ENCODE data around the gene UROC1.

The UROC1 gene

GRCh38 chr3:126459111-126459762 lies 58.3 kb downstream of the UROC1 start:
- no peak for DNase-seq

- no peak for DNase-seq
Measured at GRCh38 chr3:126456766-126457388, 60.7 kb downstream of the UROC1 start.

GRCh38 chr3:126456211-126456610 lies 61.4 kb downstream of the UROC1 start:
- DNase-seq: no peak

DNA sequence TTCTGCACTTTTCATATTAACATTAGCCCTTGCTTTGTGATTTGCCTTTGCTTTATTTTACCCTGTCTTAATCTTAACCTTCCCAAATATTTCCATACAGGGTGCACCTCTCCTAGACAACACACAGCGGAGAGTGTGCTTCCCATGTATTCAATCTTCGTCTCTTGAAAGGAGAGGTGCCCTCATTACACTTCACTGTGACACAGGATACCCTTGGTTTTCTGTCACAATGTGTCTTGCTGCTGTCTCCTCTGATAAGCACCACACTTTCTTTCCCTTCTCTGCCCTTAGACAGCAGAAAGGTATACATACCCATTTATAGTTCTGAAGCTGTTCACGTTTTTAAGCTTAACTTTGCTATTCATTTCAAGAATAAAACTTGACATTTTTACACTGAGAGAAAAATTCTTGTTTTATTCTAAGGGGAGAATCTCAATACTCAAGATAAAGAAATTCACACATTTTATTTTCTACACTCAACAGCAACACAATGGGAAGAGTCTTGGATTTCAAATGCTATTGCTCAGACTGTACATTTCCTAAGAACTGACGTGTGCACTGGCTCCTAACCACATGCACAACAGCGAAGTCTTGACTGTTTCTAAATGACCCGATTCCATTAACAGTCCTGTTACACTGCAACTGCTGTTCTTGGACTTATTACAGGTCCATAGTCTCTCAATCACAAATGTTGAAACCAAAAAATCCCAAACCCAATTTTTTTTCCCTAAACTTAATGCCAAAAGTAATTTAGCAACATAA lies 63.0 kb downstream of the UROC1 start:
- no peak for DNase-seq

GRCh38 chr3:126454025-126454424 lies 63.5 kb downstream of the UROC1 start:
- DNase-seq: no peak

DNA sequence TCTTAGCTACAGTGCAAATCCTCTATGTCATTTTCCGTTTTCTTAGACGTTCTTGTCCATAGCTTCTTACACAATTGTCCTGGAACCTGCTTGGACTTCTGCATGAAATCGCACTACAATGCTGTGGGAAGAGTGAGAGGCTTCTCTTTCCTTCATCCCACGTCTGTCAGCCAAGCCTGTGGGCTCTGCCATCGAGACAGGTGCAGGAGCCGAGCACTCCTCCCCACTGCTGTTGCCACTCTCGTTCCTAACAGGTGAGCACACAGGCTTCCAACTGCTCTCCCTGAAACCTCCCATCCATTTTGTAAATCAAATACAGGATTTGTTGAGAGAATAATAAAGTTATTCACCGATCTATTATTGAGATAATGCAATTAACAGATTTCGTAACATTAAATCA lies 65.4 kb downstream of the UROC1 start:
- no peak for DNase-seq

DNA sequence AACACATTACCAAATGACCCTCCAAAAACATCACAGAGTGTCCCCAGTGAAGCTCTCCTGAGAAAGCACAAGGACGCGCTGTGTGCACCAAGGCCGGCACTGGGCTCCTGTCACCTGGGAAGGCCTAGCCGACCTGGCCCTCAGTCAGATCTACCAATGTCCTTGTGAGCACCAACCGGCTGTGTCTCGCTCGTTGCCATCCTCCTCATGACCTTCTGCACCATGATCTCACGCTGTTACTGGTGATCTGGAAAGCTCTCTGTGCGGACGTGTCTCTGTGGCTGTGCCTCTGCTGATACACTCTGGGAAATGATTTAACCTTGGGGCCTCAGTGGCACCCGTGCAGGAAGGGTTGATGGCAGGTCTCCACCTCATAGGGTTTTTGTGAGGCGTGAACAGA lies 66.1 kb downstream of the UROC1 start:
- no peak for DNase-seq

GRCh38 chr3:126450744-126451143 lies 66.8 kb downstream of the UROC1 start:
- DNase-seq: no peak

DNA sequence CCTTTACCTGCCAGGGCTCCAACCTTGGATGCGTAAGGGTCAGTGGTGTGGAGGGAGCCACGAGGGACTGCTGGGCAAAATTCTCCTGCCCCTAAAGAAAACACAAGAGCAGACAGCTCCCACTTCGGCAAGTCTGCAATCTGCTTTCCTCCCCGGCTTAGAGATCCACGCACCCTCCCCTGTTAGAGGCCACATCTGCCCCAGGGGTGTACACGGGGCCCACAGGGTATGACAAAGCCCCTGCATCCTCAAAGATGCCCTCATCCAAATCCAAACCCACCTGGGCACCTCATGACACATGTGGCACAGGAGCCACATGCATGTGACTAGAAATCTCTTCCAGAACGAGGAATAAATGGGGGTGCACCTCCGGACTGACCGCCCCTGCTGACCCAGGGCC lies 67.4 kb downstream of the UROC1 start:
- no peak for DNase-seq

- no peak for DNase-seq
Measured at GRCh38 chr3:126449621-126450051, 67.9 kb downstream of the UROC1 start.

DNA sequence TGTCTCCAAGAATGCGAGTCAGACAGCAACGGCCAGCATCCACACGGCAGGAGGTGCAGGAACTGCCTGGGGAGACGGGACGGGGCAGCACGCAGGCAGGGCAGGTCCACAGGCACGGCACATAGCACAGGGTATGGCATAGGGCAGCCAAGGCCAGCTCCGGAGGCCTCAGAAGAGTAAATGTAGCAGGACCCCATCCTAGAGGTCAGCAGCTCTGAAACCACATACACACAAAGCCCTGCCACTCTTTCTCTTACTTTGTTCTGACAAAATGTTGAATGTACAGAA lies 68.7 kb downstream of the UROC1 start:
- no peak for DNase-seq

DNA sequence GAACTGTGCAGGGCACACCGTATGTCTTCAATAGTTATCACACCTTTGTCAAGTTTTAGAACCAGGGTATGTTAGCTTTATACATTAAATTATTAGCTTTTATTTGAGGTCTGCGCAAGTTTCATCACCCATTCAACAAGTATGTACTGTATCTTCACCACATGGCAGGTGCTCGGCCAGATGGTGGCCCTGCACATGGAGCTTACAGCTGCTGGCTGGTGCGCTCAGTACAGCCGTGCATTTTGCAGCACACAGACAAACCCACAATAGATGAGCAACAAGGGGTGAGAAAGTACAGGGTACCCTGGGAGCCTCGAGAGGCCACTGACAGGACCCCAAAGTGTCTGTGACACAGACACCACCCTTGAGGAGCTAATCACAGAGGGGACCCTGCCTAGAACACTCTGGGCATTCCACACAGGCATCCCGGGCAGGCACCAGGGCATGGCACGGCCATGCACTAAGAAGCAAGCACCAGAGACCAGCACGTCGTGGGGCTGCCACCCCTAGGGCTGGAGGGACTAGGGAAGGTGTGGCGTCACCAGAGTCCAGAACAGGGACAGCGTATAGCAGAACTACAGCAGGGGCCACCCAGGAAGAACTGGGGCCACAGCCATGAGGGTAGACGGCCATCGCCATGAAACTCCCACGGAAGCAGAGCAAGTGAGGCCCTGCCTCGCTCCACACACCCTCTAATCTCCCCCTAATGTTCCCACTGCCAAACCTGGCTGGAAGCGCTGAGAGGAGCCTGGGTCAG lies 69.3 kb downstream of the UROC1 start:
- no peak for DNase-seq

GRCh38 chr3:126447456-126448106 lies 70.0 kb downstream of the UROC1 start:
- no peak for DNase-seq

DNA sequence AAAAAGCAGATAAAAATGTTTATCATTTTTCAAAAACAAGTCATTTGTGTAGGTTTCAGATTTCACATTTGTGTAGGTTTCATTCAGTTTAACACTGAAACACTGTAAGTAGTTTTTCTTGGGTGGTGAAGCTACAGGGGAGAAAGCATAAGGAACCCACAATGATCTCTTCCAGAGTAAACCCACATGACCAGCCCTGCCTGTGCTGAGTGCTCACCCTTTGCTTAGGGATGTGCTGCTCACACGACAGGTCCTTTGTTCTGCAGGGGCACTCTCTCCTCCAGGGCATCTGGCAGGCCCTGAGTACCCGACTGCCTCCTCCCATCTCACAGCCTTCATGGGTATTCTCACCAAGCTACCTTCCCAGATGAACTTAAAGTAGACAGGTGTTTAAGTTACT lies 70.8 kb downstream of the UROC1 start:
- DNase-seq: no peak

DNA sequence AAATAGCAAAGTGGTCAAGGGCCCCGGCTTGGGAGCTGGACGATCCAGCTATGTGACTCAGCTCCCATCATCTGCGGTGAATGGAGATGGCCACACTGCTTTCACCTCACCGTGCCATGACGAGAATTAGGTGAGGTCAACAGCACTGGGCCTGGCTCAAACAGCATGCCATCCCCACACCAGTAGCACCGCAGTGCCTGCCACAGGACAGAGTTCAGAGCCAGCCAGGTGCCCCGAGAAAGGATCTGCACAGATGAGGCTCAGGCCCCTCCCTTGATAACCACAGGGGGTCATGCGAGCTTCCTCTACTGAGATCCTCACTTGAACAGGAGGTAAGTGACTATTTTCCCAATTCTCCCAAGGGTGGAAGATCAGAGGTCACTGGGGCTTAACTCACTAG lies 71.3 kb downstream of the UROC1 start:
- no peak for DNase-seq

DNA sequence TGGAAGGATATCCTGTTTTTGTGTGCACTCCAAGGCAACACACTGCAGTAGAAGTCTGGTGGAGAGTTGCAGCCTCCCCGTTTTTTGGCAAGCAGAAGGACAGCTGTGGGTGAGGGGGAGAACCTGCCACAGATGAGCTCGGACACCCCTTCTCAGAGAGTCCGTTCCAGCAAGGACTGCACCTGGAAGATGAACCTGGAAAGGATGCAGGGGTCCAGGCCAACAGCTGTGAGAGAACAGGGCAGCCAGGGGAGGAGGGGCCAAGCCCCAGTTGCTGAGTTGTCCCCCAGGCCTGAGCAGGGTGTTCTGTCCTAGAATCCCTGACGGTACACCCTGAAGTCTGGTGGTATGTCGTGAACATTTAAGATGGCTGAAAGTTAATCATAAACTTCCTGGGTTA lies 72.1 kb downstream of the UROC1 start:
- no peak for DNase-seq

DNA sequence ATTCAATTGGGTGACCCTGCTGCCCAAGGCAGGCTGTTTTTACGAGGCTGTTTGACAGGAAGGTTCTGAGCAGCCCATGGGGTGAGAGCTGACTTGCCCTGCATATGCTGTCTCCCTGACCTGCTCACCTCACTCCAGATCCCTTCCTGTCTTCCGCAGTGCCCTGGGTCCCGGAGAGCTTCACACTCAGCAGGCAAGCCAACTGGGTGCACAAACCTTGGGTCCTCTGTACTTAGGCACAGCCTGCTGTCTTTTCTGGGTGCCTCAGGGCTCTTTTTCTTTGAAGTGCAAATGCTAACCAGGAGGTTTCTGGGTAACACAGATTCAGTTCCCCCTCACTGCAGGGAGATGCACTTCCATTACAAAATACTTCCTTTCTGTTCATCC lies 74.7 kb downstream of the UROC1 start:
- DNase-seq: no peak

- no peak for DNase-seq
Measured at GRCh38 chr3:126442094-126442855, 75.3 kb downstream of the UROC1 start.

GRCh38 chr3:126441256-126441880 lies 76.2 kb downstream of the UROC1 start:
- no peak for DNase-seq

- DNase-seq: no peak
Measured at GRCh38 chr3:126440709-126440995, 76.9 kb downstream of the UROC1 start.

- no peak for DNase-seq
Measured at GRCh38 chr3:126439968-126440708, 77.4 kb downstream of the UROC1 start.

Measured in central memory CD4-positive, alpha-beta T cell (primary cell).